HG03196 (cell line): Measurements from ENCODE around the gene CENPL.
"Not testable (repeated sequence)": the region's sequence is repeated elsewhere in the genome, so short reads cannot be mapped to it uniquely, and the experiment has no call there.

Source experiments
- ATAC-seq: cut with Tn5 transposase; IDR thresholded peaks from one replicate; pipeline ENCODE4 v1.9.1; 2021; ENCODE audit not compliant: unreplicated experiment

Gene CENPL

DNA sequence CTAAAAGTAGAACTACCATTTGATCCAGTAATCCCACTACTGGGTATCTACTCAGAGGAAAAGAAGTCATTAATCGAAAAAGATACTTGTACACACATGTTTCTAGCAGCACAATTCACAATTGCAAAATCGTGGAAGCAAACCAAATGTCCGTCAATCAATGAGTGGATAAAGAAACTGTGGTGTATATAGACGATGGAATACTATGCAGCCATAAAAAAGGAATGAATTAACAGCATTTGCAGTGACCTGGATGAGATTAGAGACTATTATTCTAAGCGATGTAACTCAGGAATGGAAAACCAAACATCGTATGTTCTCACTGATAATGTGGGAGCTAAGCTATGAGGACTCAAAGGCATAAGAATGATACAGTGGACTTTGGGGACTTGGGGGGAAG, 60.4 kb downstream of the CENPL start:
- not testable (repeated sequence) for ATAC-seq

DNA sequence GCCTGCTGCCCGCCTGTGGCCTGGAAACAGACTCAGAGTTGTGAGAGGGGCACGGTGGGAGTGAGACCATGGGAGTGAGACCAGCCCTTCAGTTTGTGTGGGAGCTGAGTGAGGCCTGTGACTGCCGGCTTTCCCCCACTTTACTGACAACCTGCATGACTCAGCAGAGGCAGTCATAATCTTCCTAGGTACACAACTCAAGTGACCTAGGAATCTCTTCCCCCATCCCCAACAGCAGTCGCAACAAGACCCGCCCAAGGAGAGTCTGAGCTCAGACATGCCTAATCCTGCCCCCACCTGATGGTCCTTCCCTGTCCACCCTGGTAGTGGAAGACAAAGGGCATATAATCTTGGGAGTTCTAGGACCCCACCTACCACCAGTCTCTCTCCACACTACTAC, 65.7 kb downstream of the CENPL start:
- ATAC-seq = no peak

DNA sequence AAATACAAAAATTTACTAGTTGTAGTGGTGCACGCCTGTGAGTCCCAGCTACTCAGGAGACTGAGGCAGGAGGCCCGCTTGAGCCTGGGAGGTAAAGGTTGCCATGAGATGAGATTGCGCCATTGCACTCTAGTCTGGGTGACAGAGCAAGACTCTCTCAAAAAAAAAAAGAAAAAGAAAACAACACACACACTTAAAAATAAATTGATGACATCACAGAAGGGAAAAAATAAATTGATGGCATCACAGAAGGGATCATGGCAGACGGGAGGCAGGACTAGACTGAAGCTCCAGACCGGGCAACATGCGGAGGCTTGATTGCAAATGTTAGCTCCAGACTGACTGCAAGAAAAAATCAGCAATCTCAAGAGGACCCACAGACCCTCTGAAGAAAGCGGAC, 66.6 kb downstream of the CENPL start:
- no peak for ATAC-seq

DNA sequence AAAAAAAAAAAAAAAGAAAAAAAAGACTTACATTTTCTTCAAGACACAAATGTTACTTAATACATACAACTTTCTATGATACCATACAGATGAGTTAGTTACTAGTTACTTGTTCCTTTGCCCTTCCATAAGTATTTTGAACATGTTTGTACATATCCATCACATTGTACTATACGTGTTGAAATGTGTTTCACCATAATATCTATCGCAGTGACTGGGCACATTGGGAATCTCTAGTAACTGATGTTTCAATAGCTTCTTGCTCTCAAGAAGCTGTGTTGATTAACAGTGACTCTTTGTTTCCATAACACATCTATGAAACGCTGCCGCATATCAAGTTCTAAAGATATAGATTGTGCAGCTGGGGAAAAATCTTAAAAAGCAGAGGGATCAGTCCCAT, 67.0 kb downstream of the CENPL start:
- ATAC-seq = no peak

DNA sequence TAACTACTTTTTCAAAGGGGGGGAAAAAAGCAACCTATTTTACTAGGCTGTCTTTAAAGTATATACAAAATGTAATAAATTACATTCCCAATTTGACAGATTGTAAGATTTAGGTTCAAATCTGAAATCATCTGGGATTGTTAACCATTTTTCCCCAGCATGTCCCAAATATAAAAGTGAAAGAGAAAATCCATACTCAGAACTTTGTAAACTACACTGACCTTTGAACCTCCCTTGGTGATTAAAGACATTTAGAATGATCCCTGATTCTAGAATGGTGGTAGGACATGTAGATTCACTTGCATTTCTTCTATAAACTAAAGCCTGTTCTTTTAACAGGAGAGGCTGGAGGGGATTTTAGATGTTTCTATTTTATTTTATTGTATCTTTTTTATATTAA, 70.9 kb downstream of the CENPL start:
- ATAC-seq = no peak
